ENCODE data around the gene PALLD.
A peak's percentile ranks its signal among the peaks of the same experiment; 100 is the strongest.

Gene PALLD

GRCh38 chr4:168871632-168872031 is 374.8 kb downstream of the PALLD start:
- no peak for TF ChIP-seq CTCF (conservative IDR thresholded peaks at IDR 0.05; ENCODE audit: low read length)
- peak; percentile 88 for DNase-seq (ENCODE audit: low read depth)
- no peak overlapping the region for H3K4me3 ChIP-seq (ENCODE audit: low read length)

- H3K4me3 ChIP-seq (ENCODE audit: low read length), result no peak overlapping the region
- no peak for TF ChIP-seq CTCF (conservative IDR thresholded peaks at IDR 0.05; ENCODE audit: low read length)
- no peak for DNase-seq (ENCODE audit: low read depth)
Measured at GRCh38 chr4:168874083-168874482, 377.2 kb downstream of the PALLD start.

- no peak for TF ChIP-seq CTCF (conservative IDR thresholded peaks at IDR 0.05; ENCODE audit: low read length)
- DNase-seq (ENCODE audit: low read depth), result peak; percentile 77
- H3K4me3 ChIP-seq (ENCODE audit: low read length), result no peak overlapping the region
Measured at GRCh38 chr4:168876106-168876505, 379.3 kb downstream of the PALLD start.

- peak overlapping the region; percentile 34 for H3K4me3 ChIP-seq (ENCODE audit: low read length)
- peak; percentile 38 for DNase-seq (ENCODE audit: low read depth)
- TF ChIP-seq CTCF (conservative IDR thresholded peaks at IDR 0.05; ENCODE audit: low read length), result no peak
Measured at GRCh38 chr4:168877511-168878491, 380.9 kb downstream of the PALLD start.

GRCh38 chr4:168878623-168879022 is 381.8 kb downstream of the PALLD start:
- peak overlapping the region; percentile 22 for H3K4me3 ChIP-seq (ENCODE audit: low read length)
- DNase-seq (ENCODE audit: low read depth), result no peak
- no peak for TF ChIP-seq CTCF (conservative IDR thresholded peaks at IDR 0.05; ENCODE audit: low read length)

GRCh38 chr4:168879188-168879587 is 382.3 kb downstream of the PALLD start:
- DNase-seq (ENCODE audit: low read depth), result no peak
- no peak overlapping the region for H3K4me3 ChIP-seq (ENCODE audit: low read length)
- no peak for TF ChIP-seq CTCF (conservative IDR thresholded peaks at IDR 0.05; ENCODE audit: low read length)

Measured in AG10803 (cell line).